SK-MEL-5 (cell line): Measurements from ENCODE around the gene CCND1. TPM values are rescaled to one million over a fixed set of nuclear protein-coding genes. Genes with fewer than 3 reads are reported as not detected.

Experiments used
- DNase-seq: peaks from one replicate; pipeline ENCODE4 v3.0.0-alpha.2; 2016; ENCODE audit warnings: low read depth, low spot score
- in situ Hi-C: cut with HindIII; loops from 2 replicates; pipeline ENCODE4 v1.10.0; 2016; ENCODE audit warnings: low sequenced_read_pairs, high pct_unique_total_duplicates, low pct_unique_long_range_greater_than_20kb
- total RNA-seq: library from RNA; depleted of rRNA; stranded (reverse); fragments of >200 nt; shearing (Covaris generic); gene quantifications from 2 replicates; pipeline ENCODE4 v1.2.3, GENCODE V29; 2014

Gene CCND1
- total RNA-seq, 1 experiment from 2014 or later, result 111 TPM

DNA sequence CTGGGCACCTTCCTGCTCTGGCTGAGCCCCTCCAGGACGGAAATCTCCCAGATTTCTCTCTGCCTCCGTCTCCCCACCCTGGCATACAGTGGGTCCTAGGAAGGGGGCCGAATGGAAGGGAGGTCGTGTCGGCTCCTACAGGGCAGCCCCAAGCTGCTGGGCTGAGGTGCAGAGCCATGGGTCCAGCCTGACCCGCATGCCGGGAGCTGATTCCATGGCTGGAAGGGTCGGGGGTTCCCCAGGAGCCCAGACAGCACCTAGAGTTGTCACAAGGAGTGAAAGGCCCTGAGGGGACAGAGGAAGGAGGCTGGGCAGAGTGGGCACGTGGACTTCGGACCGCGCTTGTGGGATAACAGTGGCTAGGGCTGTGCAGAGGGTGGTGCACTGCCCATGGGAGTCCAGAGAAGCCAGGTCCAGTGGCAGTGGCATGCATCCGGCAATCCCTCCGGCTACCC, 16.5 kb downstream of the CCND1 start:
- no peak for DNase-seq
- in situ Hi-C loops, result loop anchor here (10.0 to 25.0 kb wide), 3 partner anchors 343 to 543 kb away; no protein-coding TSS in a partner anchor

DNA sequence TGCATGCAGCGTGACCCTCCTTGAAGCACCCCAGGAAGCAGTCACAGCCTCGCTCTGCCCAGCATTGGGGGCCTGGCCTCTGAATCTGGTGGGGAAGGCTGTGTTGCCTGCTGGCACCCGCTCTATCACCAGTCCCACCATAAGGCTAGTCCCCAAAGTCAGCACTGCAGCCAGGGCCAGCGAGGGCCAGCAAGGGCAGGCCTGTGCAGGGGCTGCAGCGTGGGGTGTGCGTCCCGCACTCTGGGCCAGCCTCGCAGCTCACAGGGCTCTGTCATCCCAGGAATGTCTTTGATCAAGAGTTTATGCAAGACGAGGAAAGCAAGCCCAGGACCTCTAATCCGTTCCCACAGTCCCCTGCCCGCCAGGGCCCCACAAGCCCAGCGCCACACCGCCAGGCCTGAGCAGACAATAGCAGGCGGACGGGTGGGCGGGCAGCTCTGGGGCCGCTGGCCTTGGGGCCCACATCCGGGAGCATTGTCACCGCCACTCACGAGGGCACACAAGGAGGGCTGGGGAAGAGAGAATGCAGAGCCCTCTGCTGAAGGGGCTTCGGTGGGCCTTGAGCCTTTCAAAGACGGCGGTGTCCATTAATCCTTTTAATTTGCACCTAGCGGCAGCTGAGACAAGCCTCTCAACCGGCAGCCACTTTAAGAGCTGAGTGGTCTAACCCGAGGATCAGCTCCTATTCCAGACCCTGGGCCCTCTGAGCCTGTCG, 17.1 kb downstream of the CCND1 start:
- no peak for DNase-seq
- in situ Hi-C loops, result loop anchor here (10.0 to 25.0 kb wide), 3 partner anchors 343 to 543 kb away; no protein-coding TSS in a partner anchor

DNA sequence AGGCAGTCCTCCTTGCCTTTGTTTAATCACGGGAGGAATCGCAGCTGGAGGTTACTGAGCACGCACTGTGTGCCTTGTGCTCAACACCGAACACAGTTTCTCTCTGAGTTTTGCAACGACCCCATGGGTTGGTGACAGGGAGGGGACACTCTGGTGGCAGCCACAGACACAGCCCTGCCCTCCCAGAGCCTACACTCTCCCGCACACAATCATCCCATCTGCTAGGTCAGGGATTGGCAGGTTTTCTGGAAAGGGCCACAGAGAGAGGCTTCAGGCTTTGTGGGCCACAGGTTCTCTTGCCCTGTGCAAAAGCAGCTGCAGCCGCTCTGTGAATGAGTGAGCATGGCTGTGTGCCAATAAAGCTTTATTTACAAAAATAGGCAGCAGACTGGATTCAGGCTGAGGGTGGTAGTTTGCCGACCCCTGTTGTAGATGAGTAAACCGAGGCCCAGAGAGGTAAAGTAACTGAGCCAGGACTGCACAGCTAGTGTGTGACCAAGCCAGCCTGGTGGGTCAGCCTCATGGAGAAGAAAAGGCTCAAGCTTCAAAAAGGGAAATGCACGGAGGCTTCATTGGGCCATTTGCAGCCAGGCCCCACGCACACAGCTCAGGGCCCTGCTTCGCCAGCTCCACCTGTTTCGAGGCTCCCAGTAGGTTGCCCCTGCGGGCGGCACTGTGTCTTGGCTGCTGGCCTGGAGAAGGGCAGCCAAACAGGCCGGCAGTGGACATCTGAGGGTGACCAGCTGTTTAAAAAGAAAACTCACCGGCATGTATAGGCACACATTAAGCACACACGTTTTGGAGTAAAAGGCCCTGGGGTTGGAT, 17.9 kb downstream of the CCND1 start:
- in situ Hi-C loops, result loop anchor here (10.0 to 25.0 kb wide), 3 partner anchors 344 to 544 kb away; no protein-coding TSS in a partner anchor
- DNase-seq, result no peak

DNA sequence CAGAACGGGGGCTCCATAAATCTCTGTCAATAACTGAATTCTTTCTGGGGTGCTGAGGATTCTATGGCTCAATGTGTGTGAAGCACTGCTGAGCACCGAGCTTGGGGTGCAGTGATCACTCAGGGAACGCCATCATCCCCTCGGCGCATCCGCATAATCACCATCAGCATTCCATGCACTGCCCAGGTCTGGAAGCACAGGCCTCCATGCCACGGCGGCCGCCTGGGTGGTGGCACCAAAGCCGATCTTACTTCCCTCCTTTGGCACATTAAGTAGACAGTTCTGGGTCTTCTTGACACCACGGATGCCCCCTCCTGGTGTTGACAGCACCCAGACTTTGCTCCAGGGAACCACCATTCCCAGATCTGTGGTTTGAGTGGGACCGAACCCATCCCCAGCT, 18.6 kb downstream of the CCND1 start:
- no peak for DNase-seq
- in situ Hi-C loops, result loop anchor here (10.0 to 25.0 kb wide), 3 partner anchors 345 to 545 kb away; no protein-coding TSS in a partner anchor

DNA sequence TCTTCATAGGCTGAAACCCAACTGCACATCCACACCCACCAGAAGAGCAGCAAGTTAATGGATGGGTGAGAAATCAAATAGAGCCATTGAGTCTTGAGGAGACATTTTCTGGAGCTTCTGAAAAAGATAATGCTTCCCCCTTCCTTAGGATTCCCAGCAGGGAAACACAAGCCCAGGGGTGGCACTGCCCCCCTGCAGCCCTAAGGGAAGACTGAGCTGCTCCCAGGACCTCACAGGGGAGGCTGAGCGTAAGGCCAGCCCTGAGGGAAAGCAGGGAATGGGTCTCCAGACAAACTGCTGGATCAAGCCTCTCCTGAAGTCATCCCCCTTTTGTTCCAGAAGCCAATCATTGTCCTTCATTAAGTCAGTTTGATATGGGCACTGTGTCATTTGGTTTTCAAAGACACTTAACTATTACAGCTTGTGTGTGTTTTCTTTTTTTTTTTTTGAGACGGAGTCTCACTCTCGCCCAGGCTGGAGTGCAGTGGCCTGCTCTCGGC, 19.1 kb downstream of the CCND1 start:
- no peak for DNase-seq
- in situ Hi-C loops, result loop anchor here (25.0 kb wide), 1 partner anchor 423 kb away; no protein-coding TSS in a partner anchor

DNA sequence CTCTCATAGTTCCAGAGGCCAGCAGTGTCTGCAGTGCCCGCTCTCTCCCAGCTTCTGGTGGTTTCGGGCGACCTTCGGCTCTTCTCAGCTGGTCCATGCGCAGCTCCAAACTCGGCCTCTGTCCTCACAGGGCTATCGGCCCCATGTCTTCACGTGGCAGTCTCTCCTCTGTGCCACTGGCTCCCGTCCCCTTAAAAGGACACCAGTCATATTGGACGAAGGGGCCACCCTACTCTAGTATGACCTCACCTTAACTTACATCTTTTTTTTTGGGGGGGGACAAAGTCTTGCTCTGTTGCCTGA, 20.4 kb downstream of the CCND1 start:
- no peak for DNase-seq
- in situ Hi-C loops, result loop anchor here (25.0 kb wide), 1 partner anchor 424 kb away; no protein-coding TSS in a partner anchor

DNA sequence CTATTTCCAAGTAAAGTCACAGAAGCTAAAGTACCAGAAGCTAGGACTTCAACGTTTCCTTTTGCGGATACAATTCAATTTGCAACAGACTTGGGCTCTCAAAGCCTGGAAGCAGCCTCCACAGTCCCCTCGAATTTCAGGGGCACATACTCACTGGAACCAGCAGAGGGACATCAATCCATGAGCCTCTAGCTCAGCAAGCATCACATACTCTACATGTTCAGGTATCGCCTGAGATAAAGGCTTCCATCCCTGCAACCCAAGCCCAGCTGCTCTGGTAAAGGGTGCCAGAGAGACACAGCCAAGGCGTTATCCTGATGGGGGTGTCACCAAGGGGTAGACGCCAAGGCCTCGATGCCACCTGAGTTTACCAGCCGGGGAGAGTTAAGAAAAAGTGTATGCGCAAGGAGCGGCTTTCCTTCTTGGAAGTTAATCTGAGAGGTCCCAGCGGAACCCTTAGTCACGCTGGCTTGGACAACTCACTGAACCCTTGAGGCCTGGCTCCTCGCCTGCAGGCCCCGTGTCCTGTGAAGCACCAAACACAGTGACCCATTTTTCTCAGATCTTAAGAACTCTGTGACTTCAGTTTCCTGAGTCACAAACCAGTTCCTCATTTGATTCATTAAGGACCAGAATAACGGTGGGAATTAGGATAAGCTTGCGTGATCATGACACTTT, 21.2 kb downstream of the CCND1 start:
- DNase-seq, result peak; percentile 60
- in situ Hi-C loops, result loop anchor here (25.0 kb wide), 1 partner anchor 425 kb away; no protein-coding TSS in a partner anchor

DNA sequence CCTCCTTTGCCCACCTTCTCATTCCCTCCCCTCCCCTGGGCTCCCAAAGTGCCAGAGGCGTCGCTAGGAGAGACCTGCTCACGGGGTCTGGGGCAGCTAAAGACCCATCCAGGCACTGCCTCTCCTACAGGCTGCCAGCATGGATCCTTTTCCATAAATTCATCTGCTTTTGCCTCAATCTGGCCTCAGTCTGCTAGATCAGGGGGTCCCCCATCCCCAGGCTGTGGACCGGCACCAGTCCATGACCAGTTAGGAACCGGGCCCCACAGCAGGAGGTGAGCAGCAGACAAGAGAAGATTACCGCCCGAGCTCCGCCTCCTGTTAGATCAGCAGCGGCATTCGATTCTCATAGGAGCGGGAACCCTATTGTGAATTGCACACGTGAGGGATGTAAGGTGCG, 21.9 kb downstream of the CCND1 start:
- no peak for DNase-seq
- in situ Hi-C loops, result loop anchor here (25.0 kb wide), 1 partner anchor 426 kb away; no protein-coding TSS in a partner anchor

DNA sequence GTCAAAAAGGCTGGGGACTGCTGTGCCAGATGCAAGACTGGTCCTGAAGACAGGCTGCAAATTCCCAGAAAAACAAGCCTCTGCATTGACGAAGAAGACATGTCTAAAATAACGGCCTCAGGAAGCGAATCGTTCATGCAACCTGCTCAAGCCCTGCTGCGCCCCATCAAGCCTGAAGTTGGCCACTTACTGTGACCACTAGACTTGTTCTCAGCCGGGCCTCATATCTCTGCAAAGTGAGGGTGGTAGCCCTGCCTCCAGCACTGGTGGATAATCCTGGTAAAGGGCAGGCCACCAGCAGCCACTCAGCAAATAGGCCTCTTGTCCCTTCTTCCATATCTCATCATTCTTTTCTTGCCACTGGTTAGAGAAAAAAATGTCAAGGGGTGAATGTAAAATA, 22.4 kb downstream of the CCND1 start:
- DNase-seq, result no peak
- in situ Hi-C loops, result loop anchor here (25.0 kb wide), 1 partner anchor 426 kb away; no protein-coding TSS in a partner anchor

DNA sequence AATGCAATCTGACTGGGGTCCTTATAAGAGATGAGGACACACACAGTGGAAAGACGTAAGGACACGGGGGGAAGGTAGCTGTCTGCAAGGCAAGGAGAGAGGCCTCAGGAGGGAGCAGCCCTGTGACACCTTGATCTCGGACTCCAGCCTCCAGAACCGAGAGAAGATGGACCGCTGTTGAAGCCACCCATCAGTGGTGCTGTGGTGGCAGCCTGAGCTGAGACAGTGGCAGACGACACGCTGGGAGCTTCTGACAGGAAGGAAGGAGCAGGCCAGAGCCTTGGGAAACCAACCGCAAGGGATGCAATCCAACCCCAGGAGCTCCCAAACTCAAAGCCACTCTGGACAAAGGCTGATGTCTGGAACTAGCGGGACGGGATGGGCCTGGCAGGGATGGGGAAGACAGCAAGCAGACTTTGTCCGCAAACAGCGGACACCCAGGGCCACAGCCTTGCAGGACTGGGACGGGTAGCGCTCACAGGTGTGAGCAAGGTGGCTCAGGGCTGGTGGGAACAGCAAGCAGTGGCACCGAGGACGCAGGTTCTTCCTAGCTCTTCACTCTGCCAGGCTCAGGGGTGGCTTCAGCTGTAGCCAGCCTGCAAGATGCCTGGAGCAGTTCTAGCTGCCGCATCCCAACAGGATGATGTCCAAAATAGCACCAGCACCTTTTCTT, 23.3 kb downstream of the CCND1 start:
- in situ Hi-C loops, result loop anchor here (25.0 kb wide), 1 partner anchor 427 kb away; no protein-coding TSS in a partner anchor
- DNase-seq, result no peak

DNA sequence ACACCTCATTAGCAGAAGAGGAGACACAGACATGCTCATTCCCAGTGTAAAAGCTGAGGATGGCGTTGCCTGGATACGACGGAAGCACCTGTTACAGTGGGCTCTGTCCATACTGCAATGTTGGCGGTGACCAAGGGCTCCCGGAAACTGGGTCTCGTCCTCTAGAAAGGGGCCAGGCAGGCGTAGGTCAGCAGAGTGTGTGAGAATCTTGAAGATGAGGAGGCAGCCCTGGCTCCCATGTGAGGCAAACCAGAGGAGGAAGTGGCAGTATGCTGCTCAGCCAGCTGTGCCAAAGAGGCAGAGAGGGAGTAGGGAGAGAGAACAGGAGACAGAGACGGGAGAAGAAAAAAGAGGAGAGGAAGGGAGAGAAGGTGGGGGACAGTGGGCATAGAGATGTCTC, 23.9 kb downstream of the CCND1 start:
- no peak for DNase-seq
- in situ Hi-C loops, result loop anchor here (25.0 kb wide), 1 partner anchor 428 kb away; no protein-coding TSS in a partner anchor

DNA sequence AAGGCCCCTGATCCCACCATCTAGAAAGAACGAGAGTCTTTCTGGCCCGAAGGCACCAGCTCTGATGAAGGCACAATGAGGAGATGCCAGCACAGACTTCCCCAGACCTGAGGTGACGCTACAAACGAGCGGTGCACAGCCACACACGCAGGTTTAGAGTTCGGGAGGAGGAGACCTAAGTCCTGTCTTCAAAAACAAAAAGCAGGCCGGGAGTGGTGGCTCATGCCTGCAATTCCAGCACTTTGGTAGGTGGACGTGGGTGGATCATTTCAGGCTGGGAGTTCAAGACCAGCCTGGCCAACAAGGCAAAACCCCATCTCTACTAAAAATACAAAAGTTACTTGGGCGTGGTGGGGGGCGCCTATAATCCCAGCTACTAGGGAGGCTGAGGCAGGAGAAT, 24.7 kb downstream of the CCND1 start:
- in situ Hi-C loops, result loop anchor here (25.0 kb wide), 1 partner anchor 428 kb away; no protein-coding TSS in a partner anchor

DNA sequence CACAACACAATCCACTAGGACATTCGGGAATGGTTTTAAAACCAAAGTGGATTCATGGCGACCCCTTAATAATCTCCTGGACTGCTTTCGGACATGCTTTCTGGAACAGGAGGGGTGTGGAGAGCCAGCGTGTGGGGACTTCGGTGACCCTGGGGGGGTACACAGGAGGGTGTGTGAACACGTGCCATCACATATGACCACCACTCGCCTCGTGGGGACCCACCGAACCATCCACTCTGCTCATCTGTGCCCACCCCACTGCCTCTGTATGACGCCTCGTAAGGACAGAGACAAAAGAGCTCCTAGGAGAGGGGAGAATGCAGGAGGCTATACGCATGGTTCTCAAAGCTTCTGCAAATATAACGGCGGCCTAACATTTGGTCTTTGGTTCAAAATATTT, 25.3 kb downstream of the CCND1 start:
- DNase-seq, result no peak
- in situ Hi-C loops, result loop anchor here (25.0 kb wide), 1 partner anchor 429 kb away; no protein-coding TSS in a partner anchor

More for the DNA sequence above, 24.7 kb downstream of the CCND1 start:
- DNase-seq, result no peak

DNA sequence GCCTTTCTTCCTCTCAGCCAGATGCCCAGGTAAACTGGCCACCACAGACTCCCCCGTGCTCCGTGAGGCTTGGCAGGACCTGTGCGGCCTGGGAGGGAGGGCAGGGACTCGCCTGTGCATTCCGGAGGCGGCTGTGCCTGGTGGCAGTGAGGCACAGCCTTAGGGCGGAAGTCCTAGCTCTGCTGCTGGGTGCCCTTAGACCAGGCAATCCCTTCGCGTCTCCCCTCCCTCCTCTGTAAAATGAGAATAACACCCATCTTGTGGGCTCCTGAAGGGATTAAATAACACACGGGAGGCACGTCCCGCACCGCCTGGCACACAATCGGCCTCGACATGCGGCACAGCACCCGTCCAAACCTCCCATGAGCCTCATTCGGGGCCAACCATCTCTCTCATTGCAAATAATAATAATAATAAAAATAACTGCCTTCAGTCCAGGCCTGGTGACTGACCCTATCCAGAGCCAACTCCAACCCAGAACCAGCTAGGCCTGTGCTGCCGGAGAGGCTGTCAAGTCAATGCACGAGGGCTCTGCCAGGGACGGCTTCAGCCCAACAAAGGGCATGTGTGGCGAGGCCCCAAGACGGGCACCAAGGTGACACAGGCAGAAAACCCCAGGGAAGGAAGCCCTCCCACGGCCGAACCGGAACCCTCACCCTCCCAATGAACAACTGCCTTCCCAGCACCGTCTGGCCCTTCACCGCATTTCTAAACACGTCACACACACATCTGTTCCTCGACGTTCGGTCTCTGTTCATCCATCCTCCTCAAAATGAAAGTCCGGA, 26.0 kb downstream of the CCND1 start:
- DNase-seq, result no peak
- in situ Hi-C loops, result loop anchor here (25.0 kb wide), 1 partner anchor 430 kb away; no protein-coding TSS in a partner anchor

DNA sequence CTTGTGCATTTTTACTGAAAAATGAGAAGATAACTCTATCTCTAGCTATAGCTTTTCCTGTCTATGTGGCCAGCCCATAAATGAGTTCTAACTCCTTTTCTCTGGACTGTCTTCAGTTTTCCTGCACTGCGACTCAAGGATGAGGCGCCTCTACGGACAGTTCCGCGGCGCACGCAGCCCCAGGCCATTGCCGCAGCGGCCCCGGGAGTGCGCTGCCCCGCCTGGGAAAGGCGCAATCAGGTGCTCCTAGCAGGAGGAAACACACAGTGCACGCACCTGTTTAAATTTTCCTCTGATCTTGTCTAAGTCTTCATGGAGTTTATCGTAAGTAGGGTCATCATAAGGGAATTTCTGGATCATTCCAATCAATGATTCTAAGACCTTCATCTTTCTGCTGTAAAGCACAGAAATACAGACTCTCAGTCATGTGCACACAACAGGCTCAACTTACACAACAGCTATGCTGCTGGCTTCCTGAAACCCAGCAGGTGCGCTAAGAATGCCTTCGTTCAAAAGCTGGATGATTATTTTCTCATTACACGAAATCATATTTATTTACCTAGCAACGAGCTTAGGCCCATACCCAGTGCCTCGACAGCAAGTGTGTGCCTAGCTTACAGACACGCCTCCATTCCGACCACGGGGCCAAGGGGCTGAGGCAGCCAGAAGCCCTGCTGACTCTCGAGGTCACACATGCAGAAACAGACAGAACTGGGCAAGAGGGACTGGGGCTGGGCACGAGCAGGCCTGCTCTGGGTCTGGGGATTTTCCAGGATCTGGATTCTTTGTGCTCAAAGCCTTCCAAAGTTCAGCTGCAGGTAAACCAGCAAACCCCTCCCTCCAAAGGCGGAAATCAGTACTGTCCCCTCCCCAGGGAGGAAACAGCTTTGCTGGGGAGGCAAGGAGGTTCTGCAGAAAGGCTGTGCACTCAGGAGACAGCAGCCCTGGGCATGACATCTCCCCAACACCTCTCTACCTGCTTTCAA, 27.0 kb downstream of the CCND1 start:
- in situ Hi-C loops, result loop anchor here (25.0 kb wide), 1 partner anchor 431 kb away; no protein-coding TSS in a partner anchor

More for the DNA sequence above, 27.0 kb downstream of the CCND1 start:
- no peak for DNase-seq
